ENCODE results near the gene OLIG3.

DNA sequence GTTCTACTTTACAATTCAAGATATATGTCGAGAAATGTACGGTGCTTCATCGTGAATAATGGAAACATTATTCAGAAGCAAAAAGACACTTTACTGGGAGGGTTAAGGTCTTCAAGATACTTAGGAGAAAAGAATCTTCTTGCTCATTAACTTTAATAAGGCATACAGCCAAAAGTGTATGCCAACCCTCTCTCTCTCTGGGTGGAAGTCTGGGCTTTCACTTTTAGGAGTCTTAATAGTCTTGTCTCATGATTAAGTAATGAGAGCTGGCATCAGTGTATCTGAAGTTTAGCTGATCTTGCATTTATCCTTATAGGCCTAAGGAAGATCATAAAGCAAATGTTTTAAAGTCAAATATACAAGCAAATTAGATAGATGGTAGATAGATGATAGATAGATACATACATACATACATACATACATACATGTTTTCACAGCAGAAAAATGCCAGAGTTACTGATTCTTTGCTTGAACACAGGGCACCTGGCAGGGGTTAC is 21.5 kb downstream of the OLIG3 start:
- TF ChIP-seq, protein P1, sequence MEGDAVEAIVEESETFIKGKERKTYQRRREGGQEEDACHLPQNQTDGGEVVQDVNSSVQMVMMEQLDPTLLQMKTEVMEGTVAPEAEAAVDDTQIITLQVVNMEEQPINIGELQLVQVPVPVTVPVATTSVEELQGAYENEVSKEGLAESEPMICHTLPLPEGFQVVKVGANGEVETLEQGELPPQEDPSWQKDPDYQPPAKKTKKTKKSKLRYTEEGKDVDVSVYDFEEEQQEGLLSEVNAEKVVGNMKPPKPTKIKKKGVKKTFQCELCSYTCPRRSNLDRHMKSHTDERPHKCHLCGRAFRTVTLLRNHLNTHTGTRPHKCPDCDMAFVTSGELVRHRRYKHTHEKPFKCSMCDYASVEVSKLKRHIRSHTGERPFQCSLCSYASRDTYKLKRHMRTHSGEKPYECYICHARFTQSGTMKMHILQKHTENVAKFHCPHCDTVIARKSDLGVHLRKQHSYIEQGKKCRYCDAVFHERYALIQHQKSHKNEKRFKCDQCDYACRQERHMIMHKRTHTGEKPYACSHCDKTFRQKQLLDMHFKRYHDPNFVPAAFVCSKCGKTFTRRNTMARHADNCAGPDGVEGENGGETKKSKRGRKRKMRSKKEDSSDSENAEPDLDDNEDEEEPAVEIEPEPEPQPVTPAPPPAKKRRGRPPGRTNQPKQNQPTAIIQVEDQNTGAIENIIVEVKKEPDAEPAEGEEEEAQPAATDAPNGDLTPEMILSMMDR (IDR thresholded peaks at IDR 0.05 in 4 of 5, conservative IDR thresholded peaks at IDR 0.05 in 1 of 5), result no peak
- TF ChIP-seq POLR2A (IDR thresholded peaks at IDR 0.05), result no peak

Data from gastrocnemius medialis (tissue), 4 donors.